PC-9 (cell line): ENCODE results near the gene UBE4A.

Source experiments
- CTCF ChIP-seq: fragments of 200-600 bp; sonication (generic); conservative IDR thresholded peaks from 2 replicates; pipeline ENCODE4 v1.6.1; 2017; ENCODE audit warnings: mixed run types, antibody characterized with exemption, mild to moderate bottlenecking, moderate library complexity
- EZH2 ChIP-seq: fragments of 200-600 bp; sonication (generic); IDR thresholded peaks from 2 replicates; pipeline ENCODE4 v1.8.0; 2017; ENCODE audit warnings: antibody characterized with exemption, low read depth

GRCh38 chr11:118436639-118437207 is 77.3 kb downstream of the UBE4A start:
- TF ChIP-seq CTCF (no peak), EZH2 (no peak)
